T47D (cell line): ENCODE results near the gene NFIL3.
"Not testable (repeated sequence)": the region's sequence is repeated elsewhere in the genome, so short reads cannot be mapped to it uniquely, and the experiment has no call there.

Source experiments
- DNase-seq, 2 experiments: peaks; one replicate each; pipeline versions ENCODE4 v3.0.0 to v3.0.0-alpha.2; 2011 to 2012; ENCODE audit warnings: low read depth in 1 of 2, low spot score in 1 of 2
- JUND ChIP-seq: IDR thresholded peaks from 2 replicates; pipeline ENCODE4 v1.6.1; 2012; ENCODE audit warnings: low read depth
- in situ Hi-C: cut with HindIII; loops from 2 replicates; pipeline ENCODE4 v1.10.0; 2016; ENCODE audit warnings: low sequenced_read_pairs, low pct_unique_long_range_greater_than_20kb

NFIL3 gene

GRCh38 chr9:91403665-91404543, 19.7 kb downstream of the NFIL3 start:
- no peak for DNase-seq
- TF ChIP-seq JUND = no peak
- in situ Hi-C loops = no loop called here

- no peak for TF ChIP-seq JUND
- no peak for DNase-seq
- in situ Hi-C loops = no loop called here
These were observed 24.7 kb downstream of the NFIL3 start for GRCh38 chr9:91398926-91399325.

- no peak for TF ChIP-seq JUND
- in situ Hi-C loops = no loop called here
- DNase-seq = no peak
These were observed 27.8 kb downstream of the NFIL3 start for GRCh38 chr9:91395553-91396471.

- DNase-seq = no peak
- in situ Hi-C loops = no loop called here
These were observed 28.5 kb downstream of the NFIL3 start for GRCh38 chr9:91395106-91395552.

GRCh38 chr9:91393826-91394225, 29.8 kb downstream of the NFIL3 start:
- TF ChIP-seq JUND = no peak
- in situ Hi-C loops = no loop called here
- DNase-seq = no peak

More at GRCh38 chr9:91395106-91395552, 28.5 kb downstream of the NFIL3 start:
- no peak for TF ChIP-seq JUND

GRCh38 chr9:91392435-91392834, 31.2 kb downstream of the NFIL3 start:
- no peak for DNase-seq
- in situ Hi-C loops = no loop called here
- TF ChIP-seq JUND = no peak

- TF ChIP-seq JUND = no peak
- no peak for DNase-seq
- in situ Hi-C loops = no loop called here
These were observed 31.8 kb downstream of the NFIL3 start for GRCh38 chr9:91391818-91392217.

- no peak for DNase-seq
- in situ Hi-C loops = no loop called here
- no peak for TF ChIP-seq JUND
These were observed 32.2 kb downstream of the NFIL3 start for GRCh38 chr9:91391412-91391811.

GRCh38 chr9:91389686-91390085, 33.9 kb downstream of the NFIL3 start:
- in situ Hi-C loops, DNase-seq: not testable (repeated sequence)

GRCh38 chr9:91386765-91387164, 36.9 kb downstream of the NFIL3 start:
- in situ Hi-C loops = no loop called here
- TF ChIP-seq JUND = no peak
- DNase-seq = no peak

- no peak for DNase-seq
- TF ChIP-seq JUND = no peak
- in situ Hi-C loops = no loop called here
These were observed 38.7 kb downstream of the NFIL3 start for GRCh38 chr9:91384954-91385353.

- DNase-seq = no peak
- in situ Hi-C loops = no loop called here
- TF ChIP-seq JUND = no peak
These were observed 40.1 kb downstream of the NFIL3 start for GRCh38 chr9:91383577-91383976.

GRCh38 chr9:91382298-91382697, 41.3 kb downstream of the NFIL3 start:
- DNase-seq = no peak
- in situ Hi-C loops = no loop called here
- TF ChIP-seq JUND = no peak
